Immature natural killer cell (primary cell): ENCODE data around the gene ATP6V0D1. TPM values are rescaled to one million over a fixed set of nuclear protein-coding genes. Genes with fewer than 3 reads are reported as not detected.

ENCODE experiments used
- DNase-seq, 3 donors: peaks; one replicate each; pipeline ENCODE4 v3.0.0; 2022; ENCODE audit warnings: mixed read lengths in 1 of 3
- H3K27ac Mint-ChIP-seq, 6 donors: one replicate each; pipeline ENCODE4 v1.8.0; 2020; ENCODE audit warnings: mixed read lengths in 6 of 6, mild to moderate bottlenecking in 5 of 6, inconsistent platforms in 4 of 6, moderate library complexity in 3 of 6
- H3K27me3 Mint-ChIP-seq, 3 donors: one replicate each; pipeline ENCODE4 v1.8.0; 2020 to 2021; ENCODE audit warnings: low read depth in 3 of 3, mild to moderate bottlenecking in 3 of 3, mixed read lengths in 3 of 3, moderate library complexity in 3 of 3, inconsistent platforms in 1 of 3
- H3K36me3 Mint-ChIP-seq, 3 donors: one replicate each; pipeline ENCODE4 v1.8.0; 2020; ENCODE audit warnings: mixed read lengths in 3 of 3, inconsistent platforms in 2 of 3, mild to moderate bottlenecking in 2 of 3
- H3K4me1 Mint-ChIP-seq, 2 donors: one replicate each; pipeline ENCODE4 v1.8.0; 2020; ENCODE audit warnings: inconsistent platforms in 2 of 2, mild to moderate bottlenecking in 2 of 2, mixed read lengths in 2 of 2, moderate library complexity in 1 of 2
- H3K4me3 Mint-ChIP-seq, 5 donors: one replicate each; pipeline ENCODE4 v1.8.0; 2020; ENCODE audit warnings: mild to moderate bottlenecking in 5 of 5, mixed read lengths in 5 of 5, inconsistent platforms in 3 of 5, moderate library complexity in 3 of 5
- H3K9me3 Mint-ChIP-seq, 6 donors: one replicate each; pipeline ENCODE4 v1.8.0; 2020; ENCODE audit warnings: mild to moderate bottlenecking in 6 of 6, mixed read lengths in 6 of 6, inconsistent platforms in 4 of 6, moderate library complexity in 3 of 6
- polyA plus RNA-seq, 3 donors: library from polyadenylated mRNA; unstranded; fragments of 300-500 nt; fragmentation: Illumina TruSeq; gene quantifications; one replicate each; pipeline ENCODE4 v1.2.3, GENCODE V29; 2021

Gene ATP6V0D1
- polyA plus RNA-seq, 3 donors from 2014 or later: 192 to 330 (median 205) TPM

GRCh38 chr16:67405336-67405735, 75.6 kb downstream of the ATP6V0D1 start:
- Mint-ChIP-seq H3K36me3 (no peaks in the 10 kb centered on the region), H3K4me1 (no peaks in the 10 kb centered on the region), H3K9me3 (no peaks in the 10 kb centered on the region), H3K27ac (no peak overlapping the region), H3K27me3 (peaks cover 2 to 3% (median 2%) of the 10 kb centered on the region in 3 donors), H3K4me3 (no peak overlapping the region)
- DNase-seq: no peak

GRCh38 chr16:67404740-67405226, 76.2 kb downstream of the ATP6V0D1 start:
- Mint-ChIP-seq H3K27ac (no peak overlapping the region), H3K27me3 (peaks cover 2 to 3% (median 2%) of the 10 kb centered on the region in 3 donors), H3K9me3 (no peaks in the 10 kb centered on the region), H3K36me3 (no peaks in the 10 kb centered on the region), H3K4me3 (no peak overlapping the region), H3K4me1 (no peaks in the 10 kb centered on the region)
- DNase-seq: no peak

GRCh38 chr16:67403976-67404555, 76.9 kb downstream of the ATP6V0D1 start:
- no peaks in the 10 kb centered on the region for H3K4me1 Mint-ChIP-seq
- H3K4me3 Mint-ChIP-seq: no peak overlapping the region
- no peak overlapping the region for H3K27ac Mint-ChIP-seq
- H3K27me3 Mint-ChIP-seq: peaks cover 2 to 3% (median 2%) of the 10 kb centered on the region in 3 donors
- H3K9me3 Mint-ChIP-seq: no peaks in the 10 kb centered on the region
- no peaks in the 10 kb centered on the region for H3K36me3 Mint-ChIP-seq
- DNase-seq: no peak

GRCh38 chr16:67400901-67401300, 80.1 kb downstream of the ATP6V0D1 start:
- no peak overlapping the region for H3K4me3 Mint-ChIP-seq
- no peaks in the 10 kb centered on the region for H3K36me3 Mint-ChIP-seq
- H3K4me1 Mint-ChIP-seq: no peaks in the 10 kb centered on the region
- no peak for DNase-seq
- H3K9me3 Mint-ChIP-seq: no peaks in the 10 kb centered on the region
- H3K27me3 Mint-ChIP-seq: peaks cover 2 to 7% (median 3%) of the 10 kb centered on the region in 3 donors
- no peak overlapping the region for H3K27ac Mint-ChIP-seq

- Mint-ChIP-seq H3K27ac (no peak overlapping the region), H3K9me3 (no peaks in the 10 kb centered on the region), H3K27me3 (peaks cover 2 to 11% (median 3%) of the 10 kb centered on the region in 3 donors), H3K4me3 (no peak overlapping the region), H3K36me3 (no peaks in the 10 kb centered on the region), H3K4me1 (no peaks in the 10 kb centered on the region)
- no peak for DNase-seq
Measured at GRCh38 chr16:67399749-67400704, 80.9 kb downstream of the ATP6V0D1 start.

- peak; percentile 18 to 26 (median 22) for DNase-seq
- Mint-ChIP-seq H3K4me1 (peaks cover under 1 to 1% of the 10 kb centered on the region in 2 donors), H3K36me3 (no peaks in the 10 kb centered on the region), H3K4me3 (no peak overlapping the region), H3K27me3 (peaks cover 2 to 11% (median 4%) of the 10 kb centered on the region in 3 donors), H3K9me3 (no peaks in the 10 kb centered on the region), H3K27ac (no peak overlapping the region)
Measured at GRCh38 chr16:67399218-67399733, 81.7 kb downstream of the ATP6V0D1 start.

GRCh38 chr16:67398546-67399217, 82.3 kb downstream of the ATP6V0D1 start:
- Mint-ChIP-seq H3K9me3 (no peaks in the 10 kb centered on the region), H3K36me3 (no peaks in the 10 kb centered on the region), H3K4me1 (peaks cover 6 to 7% of the 10 kb centered on the region in 2 donors), H3K27me3 (peaks cover 2 to 15% (median 9%) of the 10 kb centered on the region in 3 donors), H3K27ac (no peak overlapping the region), H3K4me3 (no peak overlapping the region)
- no peak for DNase-seq

GRCh38 chr16:67397812-67398545, 83.0 kb downstream of the ATP6V0D1 start:
- peaks cover 6 to 7% of the 10 kb centered on the region in 2 donors for H3K4me1 Mint-ChIP-seq
- H3K9me3 Mint-ChIP-seq: no peaks in the 10 kb centered on the region
- DNase-seq: no peak
- no peak overlapping the region for H3K27ac Mint-ChIP-seq
- H3K4me3 Mint-ChIP-seq: no peak overlapping the region
- H3K27me3 Mint-ChIP-seq: peaks cover 0 to 13% (median 9%) of the 10 kb centered on the region in 3 donors
- H3K36me3 Mint-ChIP-seq: no peaks in the 10 kb centered on the region

- Mint-ChIP-seq H3K4me1 (peaks cover 6 to 7% of the 10 kb centered on the region in 2 donors), H3K36me3 (no peaks in the 10 kb centered on the region), H3K27ac (no peak overlapping the region), H3K27me3 (peaks cover 4 to 17% (median 13%) of the 10 kb centered on the region in 3 donors), H3K9me3 (no peaks in the 10 kb centered on the region), H3K4me3 (no peak overlapping the region)
- no peak for DNase-seq
Measured at GRCh38 chr16:67397036-67397801, 83.7 kb downstream of the ATP6V0D1 start.

GRCh38 chr16:67396159-67397035, 84.6 kb downstream of the ATP6V0D1 start:
- no peaks in the 10 kb centered on the region for H3K9me3 Mint-ChIP-seq
- no peak overlapping the region for H3K27ac Mint-ChIP-seq
- peaks cover 6 to 7% of the 10 kb centered on the region in 2 donors for H3K4me1 Mint-ChIP-seq
- H3K36me3 Mint-ChIP-seq: no peaks in the 10 kb centered on the region
- no peak overlapping the region for H3K4me3 Mint-ChIP-seq
- no peak for DNase-seq
- peaks cover 8 to 17% (median 11%) of the 10 kb centered on the region in 3 donors for H3K27me3 Mint-ChIP-seq

- H3K27ac Mint-ChIP-seq: no peak overlapping the region
- no peaks in the 10 kb centered on the region for H3K9me3 Mint-ChIP-seq
- H3K4me3 Mint-ChIP-seq: peak overlapping the region in 1 of 5 donors; percentile 4
- no peaks in the 10 kb centered on the region for H3K36me3 Mint-ChIP-seq
- peaks cover 6 to 7% of the 10 kb centered on the region in 2 donors for H3K4me1 Mint-ChIP-seq
- peaks cover 8 to 17% (median 11%) of the 10 kb centered on the region in 3 donors for H3K27me3 Mint-ChIP-seq
- no peak for DNase-seq
Measured at GRCh38 chr16:67395458-67396158, 85.3 kb downstream of the ATP6V0D1 start.
